Measurements from ENCODE around the gene PDK1.
A peak's percentile ranks its signal among the peaks of the same experiment; 100 is the strongest.

PDK1 gene

GRCh38 chr2:172556284-172557033, 569 bp downstream of the PDK1 start:
- TF ChIP-seq JUND (IDR thresholded peaks at IDR 0.05; ENCODE audit: low read depth): no peak
- in situ Hi-C loops (cut with HindIII; ENCODE audit: low pct_unique_long_range_greater_than_20kb, low sequenced_read_pairs): no loop called here
- DNase-seq (ENCODE audit: low read depth in 1 of 2, low spot score in 1 of 2): peak in 1 of 2 experiments; percentile 23

GRCh38 chr2:172558372-172558771, 2.5 kb downstream of the PDK1 start:
- no peak for TF ChIP-seq JUND (IDR thresholded peaks at IDR 0.05; ENCODE audit: low read depth)
- DNase-seq (ENCODE audit: low read depth in 1 of 2, low spot score in 1 of 2): no peak
- in situ Hi-C loops (cut with HindIII; ENCODE audit: low pct_unique_long_range_greater_than_20kb, low sequenced_read_pairs): no loop called here

- DNase-seq (ENCODE audit: low read depth in 1 of 2, low spot score in 1 of 2): no peak
- in situ Hi-C loops (cut with HindIII; ENCODE audit: low pct_unique_long_range_greater_than_20kb, low sequenced_read_pairs): no loop called here
- no peak for TF ChIP-seq JUND (IDR thresholded peaks at IDR 0.05; ENCODE audit: low read depth)
Observed at GRCh38 chr2:172560721-172561120, 4.8 kb downstream of the PDK1 start.

DNA sequence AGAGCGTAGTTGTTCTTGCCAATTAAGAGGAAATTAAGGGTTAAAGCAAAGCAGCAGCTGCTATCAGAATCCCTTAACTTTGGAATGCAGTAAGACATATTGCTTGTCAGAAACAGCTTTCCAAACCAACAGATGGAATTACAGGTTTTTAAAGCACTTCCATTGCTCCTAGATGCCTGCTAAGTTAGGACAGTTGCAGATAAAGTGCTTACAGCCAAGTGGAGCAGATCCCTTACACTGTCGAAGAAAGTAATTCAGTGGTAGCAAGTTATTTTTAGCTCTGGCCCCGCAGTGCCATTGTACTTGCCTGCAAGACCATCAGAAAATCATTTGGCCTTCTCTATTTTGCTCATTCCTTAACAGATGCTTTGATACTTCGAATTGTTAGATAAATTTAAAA, 5.4 kb downstream of the PDK1 start:
- DNase-seq (ENCODE audit: low read depth in 1 of 2, low spot score in 1 of 2): no peak
- no peak for TF ChIP-seq JUND (IDR thresholded peaks at IDR 0.05; ENCODE audit: low read depth)
- in situ Hi-C loops (cut with HindIII; ENCODE audit: low pct_unique_long_range_greater_than_20kb, low sequenced_read_pairs): no loop called here

GRCh38 chr2:172562298-172562697, 6.4 kb downstream of the PDK1 start:
- in situ Hi-C loops (cut with HindIII; ENCODE audit: low pct_unique_long_range_greater_than_20kb, low sequenced_read_pairs): no loop called here
- DNase-seq (ENCODE audit: low read depth in 1 of 2, low spot score in 1 of 2): no peak
- no peak for TF ChIP-seq JUND (IDR thresholded peaks at IDR 0.05; ENCODE audit: low read depth)

DNA sequence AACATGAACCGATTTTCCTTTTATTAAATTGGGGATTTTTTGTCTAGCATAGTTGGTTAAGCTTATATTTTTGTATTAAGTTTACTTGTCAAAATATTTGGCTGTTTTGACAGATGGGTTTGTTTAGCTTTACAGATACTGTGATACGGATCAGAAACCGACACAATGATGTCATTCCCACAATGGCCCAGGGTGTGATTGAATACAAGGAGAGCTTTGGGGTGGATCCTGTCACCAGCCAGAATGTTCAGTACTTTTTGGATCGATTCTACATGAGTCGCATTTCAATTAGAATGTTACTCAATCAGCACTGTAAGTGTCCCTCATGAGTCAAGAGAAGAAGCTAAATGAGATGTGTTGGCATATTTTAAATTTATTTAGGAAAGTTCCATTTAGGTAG, 8.5 kb downstream of the PDK1 start:
- in situ Hi-C loops (cut with HindIII; ENCODE audit: low pct_unique_long_range_greater_than_20kb, low sequenced_read_pairs): no loop called here
- no peak for TF ChIP-seq JUND (IDR thresholded peaks at IDR 0.05; ENCODE audit: low read depth)
- no peak for DNase-seq (ENCODE audit: low read depth in 1 of 2, low spot score in 1 of 2)

GRCh38 chr2:172571245-172571644, 15.4 kb downstream of the PDK1 start:
- TF ChIP-seq JUND (IDR thresholded peaks at IDR 0.05; ENCODE audit: low read depth): no peak
- no peak for DNase-seq (ENCODE audit: low read depth in 1 of 2, low spot score in 1 of 2)
- in situ Hi-C loops (cut with HindIII; ENCODE audit: low pct_unique_long_range_greater_than_20kb, low sequenced_read_pairs): no loop called here

DNA sequence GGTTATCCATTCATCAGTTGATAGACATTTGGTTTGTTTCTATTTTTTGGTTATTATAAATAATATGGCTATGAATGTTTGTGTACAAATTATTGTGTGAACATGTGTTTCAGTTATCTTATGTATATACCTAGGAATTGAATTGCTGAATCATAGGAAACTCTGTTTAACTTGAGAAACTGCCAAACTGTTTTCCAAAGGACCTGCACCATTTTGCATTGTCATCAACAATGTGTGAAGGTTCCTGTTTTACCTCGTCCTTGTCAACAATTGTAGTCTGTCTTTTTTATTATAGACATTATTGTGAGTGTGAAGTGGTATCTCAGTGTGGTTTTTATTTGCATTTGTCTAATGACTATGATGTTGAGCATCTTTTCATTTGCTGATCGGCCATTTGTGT, 17.1 kb downstream of the PDK1 start:
- no peak for TF ChIP-seq JUND (IDR thresholded peaks at IDR 0.05; ENCODE audit: low read depth)
- in situ Hi-C loops (cut with HindIII; ENCODE audit: low pct_unique_long_range_greater_than_20kb, low sequenced_read_pairs): no loop called here
- no peak for DNase-seq (ENCODE audit: low read depth in 1 of 2, low spot score in 1 of 2)

- TF ChIP-seq JUND (IDR thresholded peaks at IDR 0.05; ENCODE audit: low read depth): no peak
- DNase-seq (ENCODE audit: low read depth in 1 of 2, low spot score in 1 of 2): no peak
- in situ Hi-C loops (cut with HindIII; ENCODE audit: low pct_unique_long_range_greater_than_20kb, low sequenced_read_pairs): no loop called here
Observed at GRCh38 chr2:172574965-172575364, 19.1 kb downstream of the PDK1 start.

DNA sequence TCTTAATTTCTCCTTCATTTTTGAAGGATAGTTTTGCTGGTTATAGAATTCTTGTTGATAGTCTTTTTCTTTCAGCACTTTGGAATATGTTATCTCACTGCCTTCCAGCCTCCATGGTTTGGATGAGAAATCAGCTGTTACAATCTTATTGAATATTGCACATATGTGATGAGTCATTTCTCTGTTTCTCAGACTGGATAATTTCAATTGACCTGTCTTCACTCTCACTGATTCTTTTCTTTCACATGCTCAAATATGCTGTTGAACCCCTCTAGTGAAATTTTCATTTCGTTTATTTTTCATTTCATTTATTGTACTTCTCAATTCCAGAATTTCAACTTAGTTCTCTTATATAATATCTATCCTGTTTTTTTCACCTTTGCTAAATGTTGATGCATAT, 22.2 kb downstream of the PDK1 start:
- no peak for TF ChIP-seq JUND (IDR thresholded peaks at IDR 0.05; ENCODE audit: low read depth)
- DNase-seq (ENCODE audit: low read depth in 1 of 2, low spot score in 1 of 2): no peak
- in situ Hi-C loops (cut with HindIII; ENCODE audit: low pct_unique_long_range_greater_than_20kb, low sequenced_read_pairs): no loop called here

- DNase-seq (ENCODE audit: low read depth in 1 of 2, low spot score in 1 of 2): no peak
Observed at GRCh38 chr2:172578860-172579512, 23.1 kb downstream of the PDK1 start.

DNA sequence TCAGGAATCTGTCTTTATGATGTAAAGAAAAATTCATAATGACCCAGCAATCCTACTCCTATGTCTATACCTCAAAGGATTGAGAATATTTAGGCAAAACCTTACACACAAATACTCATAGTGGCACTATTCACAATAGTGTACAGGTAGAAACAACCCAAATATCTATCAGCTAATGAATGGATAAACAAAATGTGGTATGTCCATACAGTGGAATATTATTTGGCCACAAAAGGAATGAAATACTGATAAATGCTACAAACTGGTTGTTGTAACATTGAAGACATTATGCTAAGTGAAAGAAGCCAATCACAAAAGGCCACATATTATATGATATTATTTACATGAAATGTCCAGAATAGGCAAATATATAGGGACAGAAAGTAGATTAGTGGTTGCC, 24.7 kb downstream of the PDK1 start:
- in situ Hi-C loops (cut with HindIII; ENCODE audit: low pct_unique_long_range_greater_than_20kb, low sequenced_read_pairs): no loop called here
- TF ChIP-seq JUND (IDR thresholded peaks at IDR 0.05; ENCODE audit: low read depth): no peak
- no peak for DNase-seq (ENCODE audit: low read depth in 1 of 2, low spot score in 1 of 2)

More at GRCh38 chr2:172578860-172579512, 23.1 kb downstream of the PDK1 start:
- in situ Hi-C loops (cut with HindIII; ENCODE audit: low pct_unique_long_range_greater_than_20kb, low sequenced_read_pairs): no loop called here
- TF ChIP-seq JUND (IDR thresholded peaks at IDR 0.05; ENCODE audit: low read depth): no peak

DNA sequence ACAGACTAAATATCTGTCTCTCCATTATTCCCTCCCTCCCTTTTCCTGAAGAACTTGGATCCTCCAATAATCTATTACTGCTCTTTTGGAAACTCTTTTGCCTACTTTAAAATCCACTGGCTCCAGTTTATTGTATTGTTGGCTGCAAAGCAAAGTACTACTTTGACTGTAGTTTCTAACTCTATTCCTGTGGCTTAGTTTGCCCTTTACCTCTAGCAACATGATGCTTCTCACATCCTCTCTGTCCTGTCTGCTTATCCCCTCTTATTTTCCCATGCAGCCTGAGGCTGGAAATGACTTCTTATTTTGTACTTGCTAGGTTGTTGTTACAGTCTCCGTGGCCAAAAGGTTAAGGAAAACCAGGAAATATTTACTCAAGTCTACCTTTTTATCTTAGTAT, 26.8 kb downstream of the PDK1 start:
- TF ChIP-seq JUND (IDR thresholded peaks at IDR 0.05; ENCODE audit: low read depth): no peak
- DNase-seq (ENCODE audit: low read depth in 1 of 2, low spot score in 1 of 2): peak in 1 of 2 experiments; percentile 1
- in situ Hi-C loops (cut with HindIII; ENCODE audit: low pct_unique_long_range_greater_than_20kb, low sequenced_read_pairs): no loop called here

Measured in T47D (cell line).